Stimulated activated CD8-positive, alpha-beta memory T cell treated with anti-CD3 and anti-CD28 coated beads, Interleukin-15, amount 100 ng/mL, for 4 hours (primary cell): ENCODE measurements around the gene FKBP5.
"Not testable (repeated sequence)": the region's sequence is repeated elsewhere in the genome, so short reads cannot be mapped to it uniquely, and the experiment has no call there.

ENCODE experiments used
- DNase-seq, 2 donors: peaks; one replicate each; pipeline ENCODE4 v3.0.0-alpha.2; 2020; ENCODE audit warnings: low read depth in 2 of 2

The FKBP5 gene

GRCh38 chr6:35586542-35586941, 102.2 kb downstream of the FKBP5 start:
- DNase-seq, result no peak

GRCh38 chr6:35585658-35586057, 103.1 kb downstream of the FKBP5 start:
- no peak for DNase-seq

GRCh38 chr6:35583893-35584688, 104.6 kb downstream of the FKBP5 start:
- DNase-seq, result peak; percentile 29 to 54

GRCh38 chr6:35582315-35582714, 106.4 kb downstream of the FKBP5 start:
- DNase-seq, result no peak

GRCh38 chr6:35581633-35582032, 107.1 kb downstream of the FKBP5 start:
- no peak for DNase-seq

- DNase-seq, result no peak
Measured at GRCh38 chr6:35580836-35581235, 107.9 kb downstream of the FKBP5 start.

- no peak for DNase-seq
Measured at GRCh38 chr6:35576682-35577081, 112.0 kb downstream of the FKBP5 start.

GRCh38 chr6:35573495-35574110, 115.1 kb downstream of the FKBP5 start:
- no peak for DNase-seq

- DNase-seq, result not testable (repeated sequence)
Measured at GRCh38 chr6:35570885-35571330, 117.8 kb downstream of the FKBP5 start.

GRCh38 chr6:35569011-35569461, 119.7 kb downstream of the FKBP5 start:
- no peak for DNase-seq

- DNase-seq, result no peak
Measured at GRCh38 chr6:35566794-35567193, 121.9 kb downstream of the FKBP5 start.

- no peak for DNase-seq
Measured at GRCh38 chr6:35564733-35565132, 124.0 kb downstream of the FKBP5 start.

- no peak for DNase-seq
Measured at GRCh38 chr6:35562060-35562459, 126.7 kb downstream of the FKBP5 start.

- DNase-seq, result no peak
Measured at GRCh38 chr6:35561113-35561512, 127.6 kb downstream of the FKBP5 start.

GRCh38 chr6:35558571-35558970, 130.1 kb downstream of the FKBP5 start:
- no peak for DNase-seq

- DNase-seq, result no peak
Measured at GRCh38 chr6:35557239-35557638, 131.5 kb downstream of the FKBP5 start.

- DNase-seq, result no peak
Measured at GRCh38 chr6:35554811-35555210, 133.9 kb downstream of the FKBP5 start.

GRCh38 chr6:35553315-35553714, 135.4 kb downstream of the FKBP5 start:
- no peak for DNase-seq

GRCh38 chr6:35552285-35552917, 136.3 kb downstream of the FKBP5 start:
- DNase-seq, result peak; percentile 18

GRCh38 chr6:35550437-35550836, 138.3 kb downstream of the FKBP5 start:
- no peak for DNase-seq

- no peak for DNase-seq
Measured at GRCh38 chr6:35547676-35548075, 141.0 kb downstream of the FKBP5 start.

GRCh38 chr6:35544769-35545361, 143.8 kb downstream of the FKBP5 start:
- DNase-seq, result no peak
